HepG2 (cell line): Measurements from ENCODE around the gene WSCD2. TPM values are rescaled to one million over a fixed set of nuclear protein-coding genes. Genes with fewer than 3 reads are reported as not detected.

Source experiments
- ATAC-seq: fragments of 200-7000 bp; cut with Tn5 transposase; 3 replicates; pipeline ENCODE4 v1.9.1; 2020; ENCODE audit warnings: mild to moderate bottlenecking, moderate library complexity
- BruUV-seq: library from RNA; stranded (reverse); fragments of 400-500 nt; replicated peaks from 2 replicates; lab custom pipeline; 2021; lab: Mats Ljungman, UMichigan
- CTCF ChIA-PET: fragments of 300-600 bp; formaldehyde crosslinking; extraction: SDS; loops from one replicate; lab custom pipeline; 2021; ENCODE audit warnings: low total read pairs, inconsistent platforms, low intra/inter-chr PET ratio; lab: Yijun Ruan, JAX
- POLR2A ChIA-PET: fragments of 350-600 bp; sonication (Branson Sonifier 250); formaldehyde crosslinking; loops from one replicate; lab custom pipeline; 2020; ENCODE audit warnings: antibody characterized with exemption, inconsistent platforms; lab: Yijun Ruan, JAX
- DNase-seq: peaks from one replicate; pipeline ENCODE4 v3.0.0-alpha.2; 2015; ENCODE audit warnings: low spot score
- FAIRE-seq: peaks from 3 replicates; lab custom pipeline; 2011; peaks lifted over from hg19 to GRCh38; lab: Jason Lieb, UNC
- H2AFZ ChIP-seq: one replicate; pipeline ENCODE4 v1.6.1; 2011; ENCODE audit warnings: low read length, inconsistent platforms
- H3K27ac ChIP-seq: fragments of 300-600 bp; 3 replicates; pipeline ENCODE4 v1.8.0; 2011; ENCODE audit warnings: mixed run types, mild to moderate bottlenecking, mixed read lengths, low read length, inconsistent platforms; ENCODE audit not compliant: insufficient read depth; ENCODE audit errors: extremely low read length
- H3K27me3 ChIP-seq, 2 experiments: fragments of 200-600 bp in 1 of 2; 2 replicates in 1 of 2; 3 replicates in 1 of 2; pipeline versions ENCODE4 v1.6.0 to v1.8.0; 2011; ENCODE audit warnings: low read length in 2 of 2, mild to moderate bottlenecking in 2 of 2, moderate library complexity in 2 of 2, inconsistent platforms in 1 of 2; ENCODE audit not compliant: insufficient read depth in 2 of 2, control insufficient read depth in 1 of 2
- H3K36me3 ChIP-seq, 2 experiments: fragments of 200-600 bp in 1 of 2; replicated peaks in 1 of 2; 2 replicates in 1 of 2; 3 replicates in 1 of 2; pipeline versions ENCODE4 v1.5.1 to v1.8.0; 2011; ENCODE audit warnings: low read length in 2 of 2, inconsistent platforms in 1 of 2; ENCODE audit not compliant: insufficient read depth in 2 of 2, control insufficient read depth in 1 of 2
- H3K4me1 ChIP-seq: 2 replicates; pipeline ENCODE4 v1.5.1; 2012; ENCODE audit warnings: low read length, inconsistent platforms; ENCODE audit not compliant: insufficient read depth
- H3K4me2 ChIP-seq: 2 replicates; pipeline ENCODE4 v1.6.0; 2011; ENCODE audit warnings: low read depth, low read length, inconsistent platforms
- H3K4me3 ChIP-seq, 3 experiments: fragments of 200-600 bp in 1 of 3; sonication (generic), shearing (Covaris generic) in 1 of 3; replicated peaks in 1 of 3; 2 replicates each; pipeline ENCODE4 v1.5.1; 2011 to 2016; ENCODE audit warnings: low read length in 3 of 3, inconsistent platforms in 2 of 3, low read depth in 2 of 3, mild to moderate bottlenecking in 2 of 3, control low read depth in 1 of 3, mixed read lengths in 1 of 3; ENCODE audit not compliant: insufficient read depth in 1 of 3
- H3K79me2 ChIP-seq: one replicate; pipeline ENCODE4 v1.6.1; 2011; ENCODE audit warnings: low read length, inconsistent platforms; ENCODE audit not compliant: insufficient read depth
- H3K9ac ChIP-seq: 2 replicates; pipeline ENCODE4 v1.6.0; 2011; ENCODE audit warnings: mild to moderate bottlenecking, low read depth, low read length, inconsistent platforms; ENCODE audit not compliant: insufficient read depth
- H3K9me3 ChIP-seq: 2 replicates; pipeline ENCODE4 v1.5.1; 2012; ENCODE audit warnings: mild to moderate bottlenecking, low read length
- H4K20me1 ChIP-seq: 2 replicates; pipeline ENCODE4 v1.6.0; 2011; ENCODE audit warnings: inconsistent platforms, mild to moderate bottlenecking, low read length, moderate library complexity; ENCODE audit not compliant: insufficient read depth
- FOXA1 ChIP-seq, 2 experiments: fragments of 450-650 bp in 1 of 2; sonication (generic) in 1 of 2; formaldehyde crosslinking in 1 of 2; IDR thresholded peaks; 2 replicates each; pipeline versions ENCODE4 v1.4.0 to v1.6.1; 2016 to 2020; ENCODE audit warnings: missing genetic modification reagents in 1 of 2
- HNF4G ChIP-seq, 2 experiments: sonication (generic) in 1 of 2; formaldehyde crosslinking in 1 of 2; IDR thresholded peaks; 2 replicates each; pipeline versions ENCODE4 v1.4.0 to v1.6.1; 2011 to 2020; ENCODE audit warnings: borderline replicate concordance in 2 of 2, low read depth in 2 of 2, mild to moderate bottlenecking in 2 of 2, low read length in 1 of 2, missing genetic modification reagents in 1 of 2, moderate library complexity in 1 of 2
- KLF9 ChIP-seq: IDR thresholded peaks from 2 replicates; pipeline ENCODE4 v1.6.1; 2016; ENCODE audit warnings: low read depth
- ZNF615 ChIP-seq: sonication (generic); formaldehyde crosslinking; IDR thresholded peaks from 2 replicates; pipeline ENCODE4 v1.5.0; 2020; ENCODE audit warnings: mild to moderate bottlenecking, missing genetic modification reagents, borderline replicate concordance
- ZNF724P ChIP-seq: sonication (generic); formaldehyde crosslinking; IDR thresholded peaks from 2 replicates; pipeline ENCODE4 v1.8.0; 2022; ENCODE audit warnings: missing genetic modification reagents, borderline replicate concordance
- ZSCAN20 ChIP-seq: sonication (generic); formaldehyde crosslinking; IDR thresholded peaks from 2 replicates; pipeline ENCODE4 v1.4.0; 2020; ENCODE audit warnings: missing genetic modification reagents, mild to moderate bottlenecking, borderline replicate concordance
- ZZZ3 ChIP-seq: sonication (generic); formaldehyde crosslinking; IDR thresholded peaks from 2 replicates; pipeline ENCODE4 v1.4.0; 2020; ENCODE audit warnings: missing genetic modification reagents, mild to moderate bottlenecking, borderline replicate concordance
- WGBS: methylation state at CpG from one replicate; pipeline ENCODE4 v1.1.6; 2017; ENCODE audit warnings: low lambda C conversion rate; 5-methylcytosine and 5-hydroxymethylcytosine counted together
- in situ Hi-C: cut with HindIII; loops from 2 replicates; pipeline ENCODE4 v1.10.0; 2017; ENCODE audit warnings: low pct_unique_long_range_greater_than_20kb; ENCODE audit not compliant: extremely low pct_ligation_motif_present
- intact Hi-C: fragments of 100-400 bp; cut with micrococcal nuclease; formaldehyde crosslinking; loops from one replicate; pipeline ENCODE4 v1.10.0; 2022; ENCODE audit not compliant: unreplicated experiment
- polyA plus RNA-seq, 8 experiments: library from polyadenylated mRNA; depleted of rRNA in 3 of 8; stranded (reverse) in 7 of 8; unstranded in 1 of 8; fragments of >200 nt; fragmentation: Illumina TruSeq in 4 of 8; extraction: Trizol in 4 of 8; gene quantifications; 2 replicates each; pipeline versions ENCODE4 v1.2.1 to v1.2.3, GENCODE V29; 2011 to 2016; ENCODE audit warnings: low read depth in 4 of 8, missing spikeins in 1 of 8, mixed read lengths in 1 of 8; ENCODE audit not compliant: insufficient read depth in 1 of 8
- total RNA-seq, 5 experiments: library from RNA; depleted of rRNA; stranded (reverse); fragments of >200 nt; fragmentation: Illumina TruSeq; extraction: Trizol; gene quantifications; 2 replicates each; pipeline ENCODE4 v1.2.3, GENCODE V29; 2016; ENCODE audit warnings: low read depth in 1 of 5

Gene WSCD2
- total and polyA plus RNA-seq, 2 of the 13 experiments (the other 11 are each of a cell fraction or from before 2014, with no cell fraction given): not detected

DNA sequence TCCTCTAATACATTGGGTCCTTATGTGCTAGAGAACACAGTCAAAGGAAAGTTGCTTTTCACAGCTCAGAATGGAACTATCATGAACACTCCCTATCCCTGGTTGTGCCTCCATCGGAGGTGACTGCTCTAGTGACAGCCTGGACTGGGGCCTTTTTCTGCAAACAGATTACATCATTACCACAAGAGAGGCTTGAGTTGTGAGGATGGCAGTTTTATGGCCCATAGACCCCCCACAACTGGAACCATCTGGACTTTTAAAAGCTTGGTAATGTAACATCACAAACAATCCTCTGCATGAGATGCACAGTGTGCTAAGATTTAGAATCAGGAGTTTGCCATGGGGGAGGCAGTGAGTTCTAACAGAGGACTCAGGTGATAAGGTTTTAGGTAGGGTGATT lies 46.6 kb upstream of the WSCD2 start (continued):
- no peak for TF ChIP-seq ZNF724P (CRISPR knock-in tag)
- TF ChIP-seq ZZZ3 (CRISPR knock-in tag): no peak
- no peak for TF ChIP-seq HNF4G (IDR thresholded peaks at IDR 0.05; ENCODE audit: borderline replicate concordance, low read depth, low read length)
- no peak for TF ChIP-seq HNF4G (CRISPR knock-in tag; IDR thresholded peaks at IDR 0.05; ENCODE audit: borderline replicate concordance, low read depth)
- no peak for TF ChIP-seq FOXA1 (IDR thresholded peaks at IDR 0.05)
- TF ChIP-seq FOXA1 (CRISPR knock-in tag; IDR thresholded peaks at IDR 0.05): no peak
- no peak for TF ChIP-seq KLF9 (CRISPR knock-in tag)

DNA sequence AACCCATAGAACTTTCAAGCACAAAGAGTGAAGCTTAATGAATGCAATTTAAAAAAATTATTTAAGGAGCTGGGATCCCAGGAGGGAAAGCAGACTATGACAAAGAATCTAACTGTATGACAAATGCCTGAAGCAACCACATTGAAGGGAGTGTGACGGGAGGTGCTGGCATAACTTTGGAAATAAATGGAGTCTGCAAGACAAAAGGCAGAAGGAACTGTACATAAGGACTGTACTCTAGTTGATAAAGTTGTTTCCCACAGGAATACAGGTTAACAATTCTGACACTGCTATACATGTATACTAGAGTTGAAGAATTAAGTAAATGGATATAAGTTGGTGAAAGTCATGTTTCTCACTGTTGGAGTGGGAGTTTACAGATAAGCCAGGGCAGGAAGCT lies 41.2 kb upstream of the WSCD2 start:
- no peak for ATAC-seq
- ChIA-PET POLR2A (no interaction called here), CTCF (no interaction called here)
- no peaks in the 10 kb centered on the region for H3K79me2 ChIP-seq
- DNase-seq: no peak
- no peaks in the 10 kb centered on the region for H4K20me1 ChIP-seq
- H3K4me2 ChIP-seq: no peak overlapping the region
- no peak overlapping the region for H2AFZ ChIP-seq
- no peak overlapping the region for H3K4me3 ChIP-seq
- 0 out of 5 replicates have a peak, but pooled peaks cover 0 to 8% of the 10 kb centered on the region in 2 experiments for H3K27me3 ChIP-seq
- intact Hi-C loops: no loop called here
- no peak overlapping the region for H3K27ac ChIP-seq
- 12% methylated on average over 1 of the region's 1 CpG for WGBS
- in situ Hi-C loops: no loop called here
- FAIRE-seq: no peak
- TF ChIP-seq ZNF615 (peak; percentile 97), ZSCAN20 (CRISPR knock-in tag) (no peak)
- H3K9ac ChIP-seq: no peak overlapping the region
- no peaks in the 10 kb centered on the region for H3K4me1 ChIP-seq
- BruUV-seq: no TSS peak
- H3K36me3 ChIP-seq: no peaks in the 10 kb centered on the region
- H3K9me3 ChIP-seq: no peaks in the 10 kb centered on the region
